WTC11 (cell line): ENCODE results near the gene IL2RG.

Experiments used
- CREM ChIP-seq: sonication (generic); formaldehyde crosslinking; IDR thresholded peaks from 2 replicates; pipeline ENCODE4 v1.8.1; 2022; ENCODE audit warnings: mild to moderate bottlenecking, missing genetic modification reagents, moderate library complexity
- ESRRA ChIP-seq: sonication (generic); formaldehyde crosslinking; IDR thresholded peaks from 2 replicates; pipeline ENCODE4 v1.8.1; 2022; ENCODE audit warnings: mild to moderate bottlenecking, missing genetic modification reagents, borderline replicate concordance
- NR3C1 ChIP-seq: sonication (generic); formaldehyde crosslinking; conservative IDR thresholded peaks from 2 replicates; pipeline ENCODE4 v1.8.1; 2023; ENCODE audit warnings: low read depth, mild to moderate bottlenecking, missing genetic modification reagents
- STAT6 ChIP-seq: sonication (generic); formaldehyde crosslinking; conservative IDR thresholded peaks from 2 replicates; pipeline ENCODE4 v1.8.1; 2023; ENCODE audit warnings: mild to moderate bottlenecking, low read depth, missing genetic modification reagents, moderate library complexity
- TF ChIP-seq, protein P1 (sequence below): fragments of 200-600 bp; IDR thresholded peaks from 2 replicates; pipeline ENCODE4 v1.8.0; 2022; ENCODE audit warnings: antibody characterized with exemption
- TF ChIP-seq, protein P2 (sequence below): sonication (generic); formaldehyde crosslinking; IDR thresholded peaks from 2 replicates; pipeline ENCODE4 v1.8.1; 2022; ENCODE audit warnings: low read depth, missing genetic modification reagents, borderline replicate concordance
- TF ChIP-seq, protein P3 (sequence below): sonication (generic); formaldehyde crosslinking; IDR thresholded peaks from 2 replicates; pipeline ENCODE4 v1.8.0; 2022; ENCODE audit warnings: mild to moderate bottlenecking, missing genetic modification reagents
- TF ChIP-seq, protein P4 (sequence below): sonication (generic); formaldehyde crosslinking; IDR thresholded peaks from 2 replicates; pipeline ENCODE4 v1.8.0; 2023; ENCODE audit warnings: mild to moderate bottlenecking, missing genetic modification reagents

DNA sequence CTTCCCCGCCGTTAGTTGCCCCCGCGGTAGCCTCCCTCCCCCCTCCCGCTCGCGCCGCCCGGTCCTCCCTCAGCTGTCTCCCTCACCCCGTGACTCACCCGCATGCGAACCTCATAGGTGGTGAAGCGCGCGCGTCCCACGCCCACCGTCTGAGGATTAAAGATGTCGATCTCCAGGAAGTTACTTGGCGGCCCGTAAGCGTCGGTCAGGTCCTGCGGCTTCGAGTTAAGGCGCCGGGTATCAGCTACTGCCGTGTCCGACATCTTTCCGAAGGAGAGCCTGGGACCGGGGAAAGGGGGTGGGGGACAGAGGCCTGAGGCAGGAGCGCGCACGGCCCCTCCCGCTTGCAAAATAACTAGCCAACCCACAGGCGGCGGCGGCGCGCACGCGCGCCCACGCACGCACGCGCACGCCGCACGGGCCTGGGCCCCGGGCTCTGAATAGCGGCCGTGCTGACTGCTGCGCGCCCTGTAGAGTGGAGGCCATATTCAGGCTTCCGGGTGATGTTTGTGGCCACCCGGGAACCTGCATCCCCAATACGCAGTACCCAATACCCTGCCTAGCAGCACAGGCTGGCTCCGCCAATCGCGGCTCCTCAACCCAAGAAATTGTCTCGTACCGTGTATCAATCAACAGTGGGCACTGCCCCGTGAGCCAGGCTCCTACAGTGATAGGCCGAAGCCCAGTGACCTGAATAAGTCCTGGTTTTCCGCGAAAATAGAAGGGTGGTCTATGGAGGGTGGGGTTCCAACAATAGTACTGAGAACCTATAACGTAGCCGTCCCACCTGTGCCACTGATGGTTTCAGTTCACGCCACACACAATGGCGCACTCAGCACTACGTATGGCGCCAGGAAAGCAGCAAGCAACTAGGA lies 43.1 kb downstream of the IL2RG start, which contains the start of gene SNX12:
- TF ChIP-seq, protein P1, sequence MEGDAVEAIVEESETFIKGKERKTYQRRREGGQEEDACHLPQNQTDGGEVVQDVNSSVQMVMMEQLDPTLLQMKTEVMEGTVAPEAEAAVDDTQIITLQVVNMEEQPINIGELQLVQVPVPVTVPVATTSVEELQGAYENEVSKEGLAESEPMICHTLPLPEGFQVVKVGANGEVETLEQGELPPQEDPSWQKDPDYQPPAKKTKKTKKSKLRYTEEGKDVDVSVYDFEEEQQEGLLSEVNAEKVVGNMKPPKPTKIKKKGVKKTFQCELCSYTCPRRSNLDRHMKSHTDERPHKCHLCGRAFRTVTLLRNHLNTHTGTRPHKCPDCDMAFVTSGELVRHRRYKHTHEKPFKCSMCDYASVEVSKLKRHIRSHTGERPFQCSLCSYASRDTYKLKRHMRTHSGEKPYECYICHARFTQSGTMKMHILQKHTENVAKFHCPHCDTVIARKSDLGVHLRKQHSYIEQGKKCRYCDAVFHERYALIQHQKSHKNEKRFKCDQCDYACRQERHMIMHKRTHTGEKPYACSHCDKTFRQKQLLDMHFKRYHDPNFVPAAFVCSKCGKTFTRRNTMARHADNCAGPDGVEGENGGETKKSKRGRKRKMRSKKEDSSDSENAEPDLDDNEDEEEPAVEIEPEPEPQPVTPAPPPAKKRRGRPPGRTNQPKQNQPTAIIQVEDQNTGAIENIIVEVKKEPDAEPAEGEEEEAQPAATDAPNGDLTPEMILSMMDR: no peak
- TF ChIP-seq NR3C1 (CRISPR knock-in tag): no peak
- TF ChIP-seq, protein P2, sequence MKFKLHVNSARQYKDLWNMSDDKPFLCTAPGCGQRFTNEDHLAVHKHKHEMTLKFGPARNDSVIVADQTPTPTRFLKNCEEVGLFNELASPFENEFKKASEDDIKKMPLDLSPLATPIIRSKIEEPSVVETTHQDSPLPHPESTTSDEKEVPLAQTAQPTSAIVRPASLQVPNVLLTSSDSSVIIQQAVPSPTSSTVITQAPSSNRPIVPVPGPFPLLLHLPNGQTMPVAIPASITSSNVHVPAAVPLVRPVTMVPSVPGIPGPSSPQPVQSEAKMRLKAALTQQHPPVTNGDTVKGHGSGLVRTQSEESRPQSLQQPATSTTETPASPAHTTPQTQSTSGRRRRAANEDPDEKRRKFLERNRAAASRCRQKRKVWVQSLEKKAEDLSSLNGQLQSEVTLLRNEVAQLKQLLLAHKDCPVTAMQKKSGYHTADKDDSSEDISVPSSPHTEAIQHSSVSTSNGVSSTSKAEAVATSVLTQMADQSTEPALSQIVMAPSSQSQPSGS (CRISPR knock-in tag): no peak
- TF ChIP-seq, protein P3, sequence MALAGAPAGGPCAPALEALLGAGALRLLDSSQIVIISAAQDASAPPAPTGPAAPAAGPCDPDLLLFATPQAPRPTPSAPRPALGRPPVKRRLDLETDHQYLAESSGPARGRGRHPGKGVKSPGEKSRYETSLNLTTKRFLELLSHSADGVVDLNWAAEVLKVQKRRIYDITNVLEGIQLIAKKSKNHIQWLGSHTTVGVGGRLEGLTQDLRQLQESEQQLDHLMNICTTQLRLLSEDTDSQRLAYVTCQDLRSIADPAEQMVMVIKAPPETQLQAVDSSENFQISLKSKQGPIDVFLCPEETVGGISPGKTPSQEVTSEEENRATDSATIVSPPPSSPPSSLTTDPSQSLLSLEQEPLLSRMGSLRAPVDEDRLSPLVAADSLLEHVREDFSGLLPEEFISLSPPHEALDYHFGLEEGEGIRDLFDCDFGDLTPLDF: no peak
- no peak for TF ChIP-seq ESRRA (CRISPR knock-in tag)
- TF ChIP-seq STAT6: no peak
- TF ChIP-seq, protein P4, sequence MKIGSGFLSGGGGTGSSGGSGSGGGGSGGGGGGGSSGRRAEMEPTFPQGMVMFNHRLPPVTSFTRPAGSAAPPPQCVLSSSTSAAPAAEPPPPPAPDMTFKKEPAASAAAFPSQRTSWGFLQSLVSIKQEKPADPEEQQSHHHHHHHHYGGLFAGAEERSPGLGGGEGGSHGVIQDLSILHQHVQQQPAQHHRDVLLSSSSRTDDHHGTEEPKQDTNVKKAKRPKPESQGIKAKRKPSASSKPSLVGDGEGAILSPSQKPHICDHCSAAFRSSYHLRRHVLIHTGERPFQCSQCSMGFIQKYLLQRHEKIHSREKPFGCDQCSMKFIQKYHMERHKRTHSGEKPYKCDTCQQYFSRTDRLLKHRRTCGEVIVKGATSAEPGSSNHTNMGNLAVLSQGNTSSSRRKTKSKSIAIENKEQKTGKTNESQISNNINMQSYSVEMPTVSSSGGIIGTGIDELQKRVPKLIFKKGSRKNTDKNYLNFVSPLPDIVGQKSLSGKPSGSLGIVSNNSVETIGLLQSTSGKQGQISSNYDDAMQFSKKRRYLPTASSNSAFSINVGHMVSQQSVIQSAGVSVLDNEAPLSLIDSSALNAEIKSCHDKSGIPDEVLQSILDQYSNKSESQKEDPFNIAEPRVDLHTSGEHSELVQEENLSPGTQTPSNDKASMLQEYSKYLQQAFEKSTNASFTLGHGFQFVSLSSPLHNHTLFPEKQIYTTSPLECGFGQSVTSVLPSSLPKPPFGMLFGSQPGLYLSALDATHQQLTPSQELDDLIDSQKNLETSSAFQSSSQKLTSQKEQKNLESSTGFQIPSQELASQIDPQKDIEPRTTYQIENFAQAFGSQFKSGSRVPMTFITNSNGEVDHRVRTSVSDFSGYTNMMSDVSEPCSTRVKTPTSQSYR: no peak
- 0 out of 2 replicates have a peak, but pooled peaks have one; percentile 48 for TF ChIP-seq CREM (CRISPR knock-in tag)
